Esophagus squamous epithelium (tissue), 5 donors: Measurements from ENCODE around the gene FAM168A. TPM values are rescaled to one million over a fixed set of nuclear protein-coding genes. Genes with fewer than 3 reads are reported as not detected.

Experiments
- DNase-seq: peaks from one replicate; lab custom pipeline; 2025; lab: John Stamatoyannopoulos, UW
- H3K27ac ChIP-seq, 4 donors: fragments of 200-600 bp; sonication (generic); one replicate each; pipeline ENCODE4 v1.5.1; 2016 to 2019; ENCODE audit warnings: mild to moderate bottlenecking in 1 of 4
- H3K27me3 ChIP-seq, 4 donors: fragments of 200-600 bp; sonication (generic); 1 replicate in 3 of 4; 2 replicates in 1 of 4; pipeline versions ENCODE4 v1.5.1 to v1.6.0; 2017 to 2021; ENCODE audit warnings: antibody characterized with exemption in 1 of 4
- H3K36me3 ChIP-seq, 3 donors: fragments of 200-600 bp; sonication (generic); one replicate each; pipeline ENCODE4 v1.5.1; 2016 to 2019
- H3K4me1 ChIP-seq, 3 donors: fragments of 200-600 bp; sonication (generic); one replicate each; pipeline ENCODE4 v1.5.1; 2017 to 2019
- H3K4me3 ChIP-seq, 4 donors: fragments of 200-600 bp; sonication (generic); 1 replicate in 3 of 4; 2 replicates in 1 of 4; pipeline ENCODE4 v1.5.1; 2016 to 2019; ENCODE audit warnings: mild to moderate bottlenecking in 2 of 4, moderate library complexity in 1 of 4
- H3K9me3 ChIP-seq, 3 donors: fragments of 200-600 bp; sonication (generic); one replicate each; pipeline ENCODE4 v1.5.1; 2016 to 2019
- POLR2A ChIP-seq, 4 donors: fragments of 450-650 bp; IDR thresholded peaks; one replicate each; pipeline ENCODE4 v1.6.1; 2017; ENCODE audit warnings: antibody characterized with exemption in 4 of 4, mild to moderate bottlenecking in 4 of 4, moderate library complexity in 3 of 4
- WGBS, 2 donors: methylation state at CpG; one replicate each; pipeline ENCODE4 v1.1.5; 2018; 5-methylcytosine and 5-hydroxymethylcytosine counted together
- intact Hi-C: fragments of 100-400 bp; cut with DNase I; formaldehyde crosslinking; loops from one replicate; pipeline ENCODE4 v1.15.0; 2022
- total RNA-seq, 4 donors: library from RNA; depleted of rRNA; stranded (reverse); fragments of >200 nt; gene quantifications; one replicate each; pipeline ENCODE4 v1.1.0, GENCODE V29; 2016
- TF ChIP-seq, protein P1 (sequence below), 6 experiments: fragments of 450-650 bp in 4 of 6; fragments of 200-600 bp in 2 of 6; sonication (generic) in 2 of 6; IDR thresholded peaks; one replicate each; pipeline ENCODE4 v1.5.1; 2016 to 2019; ENCODE audit warnings: antibody characterized with exemption in 6 of 6, mild to moderate bottlenecking in 4 of 6, moderate library complexity in 4 of 6
- donor health status: DM: yes; HTN: yes; CAD: no.

Gene FAM168A
- total RNA-seq, 4 donors from 2014 or later: 7.0 to 15.5 (median 12.3) TPM

DNA sequence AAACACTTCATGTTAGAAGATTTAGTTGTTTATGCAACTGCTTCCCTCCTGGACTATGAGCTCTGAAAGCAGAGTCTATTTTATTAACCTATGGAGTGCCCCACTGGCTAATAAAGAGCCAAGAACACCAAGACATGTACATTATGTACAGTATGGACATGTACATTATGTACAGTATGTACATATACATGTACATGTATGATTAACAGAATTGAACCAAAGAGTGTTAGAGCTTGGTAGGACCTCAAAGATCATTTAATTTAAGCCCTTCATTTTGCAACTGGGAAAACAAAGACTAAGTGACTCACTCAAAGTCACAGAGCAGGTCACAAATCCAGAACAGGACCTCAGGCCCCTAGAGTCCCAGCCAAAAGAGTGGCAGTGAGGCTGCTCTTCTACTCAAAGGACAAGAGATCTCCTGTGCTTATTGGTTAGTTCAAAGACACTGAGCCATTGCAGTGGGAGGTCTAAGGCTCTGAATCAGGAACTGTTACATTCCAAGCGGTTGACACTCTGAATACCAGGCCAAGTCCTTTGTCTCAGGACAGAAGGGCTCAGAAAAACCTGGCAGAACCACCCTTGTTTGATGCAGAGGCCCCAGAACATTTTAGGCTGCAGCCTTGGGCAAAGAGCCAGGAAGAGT lies 103.8 kb downstream of the FAM168A start:
- no peak for DNase-seq
- no peak overlapping the region for H3K4me3 ChIP-seq
- H3K36me3 ChIP-seq: no peaks in the 10 kb centered on the region
- intact Hi-C loops: no loop called here
- peak overlapping the region in 1 of 4 donors; percentile 58 for H3K27ac ChIP-seq
- peaks cover 2 to 47% (median 6%) of the 10 kb centered on the region in 3 donors for H3K4me1 ChIP-seq
- TF ChIP-seq, protein P1, sequence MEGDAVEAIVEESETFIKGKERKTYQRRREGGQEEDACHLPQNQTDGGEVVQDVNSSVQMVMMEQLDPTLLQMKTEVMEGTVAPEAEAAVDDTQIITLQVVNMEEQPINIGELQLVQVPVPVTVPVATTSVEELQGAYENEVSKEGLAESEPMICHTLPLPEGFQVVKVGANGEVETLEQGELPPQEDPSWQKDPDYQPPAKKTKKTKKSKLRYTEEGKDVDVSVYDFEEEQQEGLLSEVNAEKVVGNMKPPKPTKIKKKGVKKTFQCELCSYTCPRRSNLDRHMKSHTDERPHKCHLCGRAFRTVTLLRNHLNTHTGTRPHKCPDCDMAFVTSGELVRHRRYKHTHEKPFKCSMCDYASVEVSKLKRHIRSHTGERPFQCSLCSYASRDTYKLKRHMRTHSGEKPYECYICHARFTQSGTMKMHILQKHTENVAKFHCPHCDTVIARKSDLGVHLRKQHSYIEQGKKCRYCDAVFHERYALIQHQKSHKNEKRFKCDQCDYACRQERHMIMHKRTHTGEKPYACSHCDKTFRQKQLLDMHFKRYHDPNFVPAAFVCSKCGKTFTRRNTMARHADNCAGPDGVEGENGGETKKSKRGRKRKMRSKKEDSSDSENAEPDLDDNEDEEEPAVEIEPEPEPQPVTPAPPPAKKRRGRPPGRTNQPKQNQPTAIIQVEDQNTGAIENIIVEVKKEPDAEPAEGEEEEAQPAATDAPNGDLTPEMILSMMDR (IDR thresholded peaks at IDR 0.05): no peak
- no peak for TF ChIP-seq POLR2A (IDR thresholded peaks at IDR 0.05)
- no peaks in the 10 kb centered on the region for H3K27me3 ChIP-seq
- no peaks in the 10 kb centered on the region for H3K9me3 ChIP-seq
- WGBS, 2 donors: 33 to 50% methylated on average over 1 of the region's 1 CpG

DNA sequence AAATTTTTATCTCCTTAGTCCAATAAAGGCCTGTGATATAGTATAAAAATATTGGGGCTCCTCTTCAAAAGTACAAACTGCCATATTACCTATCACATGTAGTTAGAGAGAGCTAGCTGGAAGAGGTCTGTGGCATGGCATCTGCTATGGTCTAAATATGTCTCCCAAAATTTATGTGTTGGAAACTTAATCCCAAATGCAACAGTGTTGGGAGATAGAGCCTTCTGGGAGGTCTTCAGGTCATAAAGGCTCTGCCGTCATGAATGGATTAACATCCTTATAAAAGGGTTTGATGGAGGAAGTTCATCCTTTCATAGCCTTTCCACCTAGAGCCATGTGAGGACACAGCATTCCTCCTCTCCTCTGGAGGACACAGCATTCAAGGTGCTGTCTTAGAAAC lies 116.3 kb downstream of the FAM168A start:
- WGBS, 2 donors: 94 to 100% methylated on average over 1 of the region's 1 CpG

DNA sequence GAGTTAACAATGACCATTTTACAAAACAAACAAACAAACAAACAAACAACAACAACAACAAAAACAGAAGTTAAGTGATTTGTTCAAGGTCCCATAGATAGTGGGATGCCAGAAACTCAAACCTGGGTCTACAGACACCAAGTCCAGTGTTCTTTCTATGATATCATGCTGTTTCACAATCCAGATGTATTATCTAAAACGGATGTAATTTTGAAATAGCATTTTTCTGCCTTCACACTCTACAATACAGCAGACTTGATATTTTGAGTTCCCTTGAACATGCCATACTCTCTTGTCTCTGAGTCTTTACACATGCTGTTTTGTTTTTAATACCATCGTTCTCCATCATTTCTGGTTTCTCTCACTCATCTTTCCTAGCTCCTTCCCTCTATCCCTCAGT lies 117.2 kb downstream of the FAM168A start:
- intact Hi-C loops: no loop called here
- no peaks in the 10 kb centered on the region for H3K27me3 ChIP-seq
- no peak overlapping the region for H3K27ac ChIP-seq
- H3K4me1 ChIP-seq: peaks cover 0 to 5% (median 0%) of the 10 kb centered on the region in 3 donors
- peaks cover 0 to 8% (median 6%) of the 10 kb centered on the region in 3 donors for H3K9me3 ChIP-seq
- TF ChIP-seq, protein P1 (IDR thresholded peaks at IDR 0.05): no peak
- no peak for TF ChIP-seq POLR2A (IDR thresholded peaks at IDR 0.05)
- WGBS, 2 donors: 68 to 69% methylated on average over 2 of the region's 2 CpGs
- no peaks in the 10 kb centered on the region for H3K36me3 ChIP-seq
- no peak overlapping the region for H3K4me3 ChIP-seq
- no peak for DNase-seq

More for the DNA sequence above, 116.3 kb downstream of the FAM168A start:
- Histone ChIP-seq H3K9me3 (peaks cover 0 to 6% (median 5%) of the 10 kb centered on the region in 3 donors), H3K4me3 (no peak overlapping the region), H3K27me3 (no peaks in the 10 kb centered on the region), H3K27ac (no peak overlapping the region), H3K4me1 (peaks cover 0 to 5% (median 0%) of the 10 kb centered on the region in 3 donors), H3K36me3 (no peaks in the 10 kb centered on the region)
- no peak for DNase-seq
- intact Hi-C loops: no loop called here
- TF ChIP-seq, protein P1 (IDR thresholded peaks at IDR 0.05): no peak
- TF ChIP-seq POLR2A (IDR thresholded peaks at IDR 0.05): no peak

DNA sequence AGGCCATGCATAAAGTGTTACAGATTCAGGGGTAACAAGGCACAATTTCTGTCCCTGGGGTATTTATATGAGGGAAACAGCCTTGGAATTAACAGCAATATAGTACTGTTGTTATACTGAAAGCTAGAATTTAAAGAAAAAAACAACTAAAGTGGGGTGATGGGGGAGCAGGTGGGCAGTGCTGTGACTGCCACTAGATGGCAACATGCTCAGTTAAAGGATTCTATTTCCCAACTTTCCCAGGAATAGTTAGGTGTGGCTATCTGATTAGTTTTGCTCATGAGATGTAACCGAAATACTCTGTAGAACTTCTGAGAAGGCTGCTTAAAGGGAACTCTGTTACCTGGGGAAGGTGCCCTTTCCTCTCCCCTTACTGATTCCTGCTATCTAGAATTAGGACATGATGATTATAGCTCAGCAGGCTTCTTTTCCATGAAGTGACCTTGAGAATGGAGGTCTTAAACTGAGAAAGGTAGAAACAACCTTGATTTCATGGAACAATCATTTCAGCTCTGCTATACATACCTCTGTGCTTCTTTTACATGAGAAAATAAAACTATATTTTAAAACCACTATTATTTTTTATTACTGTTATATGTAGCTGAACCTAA lies 119.1 kb downstream of the FAM168A start:
- WGBS, 2 donors: 31 to 47% methylated on average over 1 of the region's 1 CpG
- no peak for DNase-seq
- no peak overlapping the region for H3K4me3 ChIP-seq

More for the DNA sequence above, 119.1 kb downstream of the FAM168A start:
- no peaks in the 10 kb centered on the region for H3K27me3 ChIP-seq
- no peak overlapping the region for H3K27ac ChIP-seq
- H3K4me1 ChIP-seq: peaks cover 0 to 5% (median 0%) of the 10 kb centered on the region in 3 donors
- H3K36me3 ChIP-seq: no peaks in the 10 kb centered on the region
- intact Hi-C loops: no loop called here
- peaks cover 0 to 8% (median 6%) of the 10 kb centered on the region in 3 donors for H3K9me3 ChIP-seq
- TF ChIP-seq, protein P1 (IDR thresholded peaks at IDR 0.05): peak in 5 of 6 experiments; percentile 58 to 74 (median 65)
- TF ChIP-seq POLR2A (IDR thresholded peaks at IDR 0.05): no peak
